ENCODE data around the gene RCL1.

RCL1 gene

DNA sequence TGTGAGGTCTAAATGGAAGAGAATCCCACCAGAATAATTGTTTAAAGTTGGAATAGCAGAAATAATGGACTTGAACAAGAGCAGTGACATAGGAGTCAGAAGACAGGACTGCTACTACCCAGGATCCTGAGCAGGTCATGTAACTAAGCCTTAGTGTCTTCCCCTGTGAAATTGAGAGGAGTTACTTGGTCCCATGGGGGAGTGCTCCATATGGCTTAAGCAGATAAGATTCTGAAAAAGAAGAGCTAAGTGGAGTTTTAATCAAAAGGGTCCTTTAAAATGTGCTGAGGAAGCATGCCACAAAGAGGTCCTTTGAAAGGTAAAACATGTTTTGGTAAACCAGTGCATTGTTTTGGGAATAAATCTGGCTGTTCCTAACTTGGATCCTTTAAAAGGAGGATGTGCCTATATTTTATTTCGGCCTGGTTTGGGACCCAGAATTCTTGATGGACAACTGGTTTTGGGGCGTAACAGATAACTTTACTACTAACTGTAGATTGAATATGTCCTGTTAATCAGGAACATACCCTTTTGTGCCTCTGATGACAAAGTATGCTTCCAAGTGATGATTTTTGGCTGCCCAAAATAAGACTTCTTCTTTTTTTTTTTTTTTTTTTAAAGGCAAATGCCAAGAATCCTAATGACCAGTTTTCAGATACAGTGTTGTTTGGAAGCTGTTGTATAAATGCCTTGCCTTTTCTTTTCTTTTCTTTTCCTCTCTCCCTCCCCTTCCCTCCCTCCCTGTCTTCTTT is 5.7 kb downstream of the RCL1 start:
- peak overlapping the region; percentile 43 for H3K4me2 ChIP-seq (ENCODE audit: low read depth, low read length, poor library complexity, severe bottlenecking)
- no peak overlapping the region for H2AFZ ChIP-seq (ENCODE audit: low read depth, low read length, severe bottlenecking)
- no peaks in the 10 kb centered on the region for H3K9me3 ChIP-seq (ENCODE audit: insufficient read depth, low read length)
- peak overlapping the region; percentile 11; the same call in 1 of the 2 replicates for H3K9ac ChIP-seq (ENCODE audit: low read length)
- no peaks in the 10 kb centered on the region for H3K36me3 ChIP-seq (ENCODE audit: low read length)
- H3F3A ChIP-seq (ENCODE audit: insufficient read depth) = no peaks in the 10 kb centered on the region
- no peaks in the 10 kb centered on the region for H3K27me3 ChIP-seq (ENCODE audit: low read length)
- H3K79me2 ChIP-seq (ENCODE audit: insufficient read depth, low read length) = peaks cover 100% of the 10 kb centered on the region
- H4K20me1 ChIP-seq (ENCODE audit: low read depth, low read length) = peaks cover 18% of the 10 kb centered on the region; the same call in 1 of the 2 replicates
- H3K4me3 ChIP-seq (ENCODE audit: insufficient read depth, low read length, poor library complexity, severe bottlenecking) = no peak overlapping the region
- no peak overlapping the region for H3K27ac ChIP-seq (ENCODE audit: low read depth, low read length)
- TF ChIP-seq EZH2phosphoT487 (conservative IDR thresholded peaks at IDR 0.05; ENCODE audit: low read length) = no peak
- TF ChIP-seq CTCF (IDR thresholded peaks at IDR 0.05; ENCODE audit: insufficient read depth, low read length, poor library complexity, severe bottlenecking) = no peak
- no peaks in the 10 kb centered on the region for H3K9me2 ChIP-seq (replicated peaks; ENCODE audit: insufficient read depth, low read length)

DNA sequence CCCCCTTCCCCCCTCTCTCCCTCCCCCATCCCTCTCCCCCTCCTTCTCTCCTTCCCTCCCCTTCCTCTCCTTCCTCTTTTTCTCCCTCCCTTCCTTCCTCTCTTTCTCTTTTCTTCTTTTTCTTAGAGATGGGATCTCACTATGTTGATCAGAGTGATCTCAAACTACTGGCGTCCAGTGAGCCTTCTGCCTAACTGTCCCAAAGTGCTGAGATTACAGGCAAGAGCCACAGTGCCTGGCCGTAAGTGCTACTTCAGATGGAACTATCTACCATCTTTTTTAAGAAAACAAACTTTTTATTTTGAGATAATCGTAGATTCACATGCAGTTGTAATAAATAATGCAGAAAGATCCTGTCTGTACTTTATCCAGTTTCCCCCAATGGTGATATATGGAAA is 6.3 kb downstream of the RCL1 start:
- H3K79me2 ChIP-seq (ENCODE audit: insufficient read depth, low read length) = peaks cover 100% of the 10 kb centered on the region
- no peaks in the 10 kb centered on the region for H3K36me3 ChIP-seq (ENCODE audit: low read length)
- H3K27me3 ChIP-seq (ENCODE audit: low read length) = no peaks in the 10 kb centered on the region
- no peak overlapping the region for H3K4me2 ChIP-seq (ENCODE audit: low read depth, low read length, poor library complexity, severe bottlenecking)
- H4K20me1 ChIP-seq (ENCODE audit: low read depth, low read length) = peaks cover 12% of the 10 kb centered on the region; the same call in 1 of the 2 replicates
- H2AFZ ChIP-seq (ENCODE audit: low read depth, low read length, severe bottlenecking) = no peak overlapping the region
- no peak overlapping the region for H3K4me3 ChIP-seq (ENCODE audit: insufficient read depth, low read length, poor library complexity, severe bottlenecking)
- TF ChIP-seq CTCF (IDR thresholded peaks at IDR 0.05; ENCODE audit: insufficient read depth, low read length, poor library complexity, severe bottlenecking) = no peak
- no peak for TF ChIP-seq EZH2phosphoT487 (conservative IDR thresholded peaks at IDR 0.05; ENCODE audit: low read length)
- H3K9me3 ChIP-seq (ENCODE audit: insufficient read depth, low read length) = no peaks in the 10 kb centered on the region
- no peaks in the 10 kb centered on the region for H3F3A ChIP-seq (ENCODE audit: insufficient read depth)
- H3K9me2 ChIP-seq (replicated peaks; ENCODE audit: insufficient read depth, low read length) = no peaks in the 10 kb centered on the region
- no peak overlapping the region for H3K9ac ChIP-seq (ENCODE audit: low read length)
- H3K27ac ChIP-seq (ENCODE audit: low read depth, low read length) = no peak overlapping the region

DNA sequence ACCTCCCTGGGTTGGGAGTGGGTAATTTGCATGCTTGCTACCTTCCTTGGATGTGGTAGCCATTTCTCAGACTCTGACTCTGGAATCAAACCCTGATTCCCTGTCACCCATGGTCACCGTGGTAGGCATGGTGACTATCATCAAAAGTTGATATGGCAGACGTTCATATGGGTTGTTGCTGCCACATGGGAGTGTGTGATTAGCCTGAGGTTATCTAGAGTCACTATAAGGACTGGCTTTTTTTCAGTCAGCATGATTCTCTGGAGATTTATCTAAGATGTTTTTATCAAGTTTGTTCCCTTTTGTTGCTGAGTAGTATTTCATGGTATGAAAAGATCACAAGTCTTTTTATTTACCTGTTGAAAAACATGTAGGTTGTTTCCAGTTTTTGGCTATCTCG is 7.0 kb downstream of the RCL1 start:
- Histone ChIP-seq H3K4me2 (ENCODE audit: low read depth, low read length, poor library complexity, severe bottlenecking) (no peak overlapping the region), H3K27me3 (ENCODE audit: low read length) (no peaks in the 10 kb centered on the region), H2AFZ (ENCODE audit: low read depth, low read length, severe bottlenecking) (no peak overlapping the region), H3K79me2 (ENCODE audit: insufficient read depth, low read length) (peaks cover 100% of the 10 kb centered on the region), H3K9me3 (ENCODE audit: insufficient read depth, low read length) (no peaks in the 10 kb centered on the region), H3K4me3 (ENCODE audit: insufficient read depth, low read length, poor library complexity, severe bottlenecking) (no peak overlapping the region), H3K36me3 (ENCODE audit: low read length) (no peaks in the 10 kb centered on the region), H3K27ac (ENCODE audit: low read depth, low read length) (no peak overlapping the region), H3K9me2 (replicated peaks; ENCODE audit: insufficient read depth, low read length) (no peaks in the 10 kb centered on the region), H3K9ac (ENCODE audit: low read length) (no peak overlapping the region), H3F3A (ENCODE audit: insufficient read depth) (no peaks in the 10 kb centered on the region), H4K20me1 (ENCODE audit: low read depth, low read length) (peaks cover 5% of the 10 kb centered on the region; the same call in 1 of the 2 replicates)
- no peak for TF ChIP-seq CTCF (IDR thresholded peaks at IDR 0.05; ENCODE audit: insufficient read depth, low read length, poor library complexity, severe bottlenecking)
- no peak for TF ChIP-seq EZH2phosphoT487 (conservative IDR thresholded peaks at IDR 0.05; ENCODE audit: low read length)

Measured in SU-DHL-6 (cell line).